ENCODE results near the gene EOMES. TPM values are rescaled to one million over a fixed set of nuclear protein-coding genes. Genes with fewer than 3 reads are reported as not detected.

The EOMES gene
- polyA plus RNA-seq, 1 experiment: not detected

DNA sequence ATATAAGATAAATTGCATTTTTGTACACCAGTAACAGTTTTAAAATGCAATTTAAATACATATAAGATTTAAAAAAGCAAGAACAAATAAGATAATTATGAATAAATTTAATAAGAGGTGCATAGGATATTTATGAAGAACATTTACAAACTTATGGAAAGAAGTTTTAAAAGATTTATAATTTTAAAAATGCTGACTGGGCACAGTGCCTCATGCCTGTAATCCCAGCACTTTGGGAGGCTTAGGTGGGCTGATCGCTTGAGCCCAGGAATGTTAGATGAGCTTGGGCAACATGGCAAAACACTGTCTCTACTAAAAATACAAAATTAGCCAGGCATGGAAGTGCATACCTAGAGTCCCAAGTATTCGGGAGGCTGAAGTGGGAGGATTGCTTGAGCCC is 37.8 kb downstream of the EOMES start:
- Histone ChIP-seq H3K4me3 (ENCODE audit: low read depth, low read length) (no peak overlapping the region), H3K36me3 (ENCODE audit: control insufficient read depth, insufficient read depth, low read length) (no peaks in the 10 kb centered on the region), H3K27me3 (ENCODE audit: control insufficient read depth, insufficient read depth, low read length) (no peaks in the 10 kb centered on the region)
- no peak for TF ChIP-seq CTCF (IDR thresholded peaks at IDR 0.05; ENCODE audit: insufficient read depth, low read depth, low read length)
- ChIA-PET POLR2A (no interaction called here), CTCF (no interaction called here)
- DNase-seq (ENCODE audit: low read depth): no peak

- H3K36me3 ChIP-seq (ENCODE audit: control insufficient read depth, insufficient read depth, low read length): no peaks in the 10 kb centered on the region
- no peaks in the 10 kb centered on the region for H3K27me3 ChIP-seq (ENCODE audit: control insufficient read depth, insufficient read depth, low read length)
- H3K4me3 ChIP-seq (ENCODE audit: low read depth, low read length): no peak overlapping the region
- ChIA-PET CTCF (interaction anchor here (0.6 to 2.4 kb wide), 16 partner anchors 11 to 549 kb away, joined by 3 to 7 read pairs (median 5); no protein-coding TSS in a partner anchor), POLR2A (interaction anchor here (0.5 to 0.9 kb wide), 3 partner anchors 23 to 354 kb away, joined by 3 to 11 read pairs (median 7); partner anchors contain the start of gene SLC4A7)
- peak; percentile 65 for TF ChIP-seq CTCF (IDR thresholded peaks at IDR 0.05; ENCODE audit: insufficient read depth, low read depth, low read length)
- DNase-seq (ENCODE audit: low read depth): peak; percentile 41
Measured at GRCh38 chr3:27681249-27681748, 40.8 kb downstream of the EOMES start.

DNA sequence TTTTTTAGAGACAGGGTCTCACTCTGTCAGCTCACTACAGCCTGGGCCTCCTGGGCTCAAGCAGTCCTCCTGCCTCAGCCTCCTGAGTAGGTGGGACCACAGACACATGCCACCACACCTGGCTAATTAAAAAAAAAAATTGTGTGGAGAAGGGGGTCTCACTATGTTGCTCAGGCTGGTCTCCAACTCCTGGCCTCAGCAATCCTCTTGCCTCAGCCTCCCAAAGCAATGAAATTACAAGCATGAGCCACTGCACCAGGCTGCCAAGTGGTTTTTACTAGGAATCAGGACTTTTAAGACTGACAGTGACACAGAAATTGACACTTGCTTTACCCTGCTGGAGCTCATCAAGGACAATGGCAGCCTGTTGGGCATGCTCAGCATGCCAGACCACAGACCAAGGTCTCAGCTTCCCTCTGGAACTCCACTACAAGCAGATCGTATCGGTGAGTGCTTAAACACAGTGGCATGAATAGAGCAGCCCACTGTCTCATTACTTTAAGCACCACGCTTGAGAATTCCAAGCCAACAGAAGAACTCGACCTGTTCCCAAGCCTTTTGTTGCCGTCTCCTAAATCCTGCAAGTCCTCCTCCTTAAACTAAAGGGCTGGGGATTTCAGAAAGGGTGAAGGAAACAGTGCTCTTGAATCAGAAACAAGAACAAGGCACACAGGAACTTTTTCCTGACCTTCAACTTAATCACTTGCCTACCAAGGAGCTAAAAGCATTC is 41.4 kb downstream of the EOMES start:
- CTCF ChIA-PET: interaction anchor here (0.5 to 2.4 kb wide), 18 partner anchors 10 to 548 kb away, joined by 3 to 7 read pairs (median 4); no protein-coding TSS in a partner anchor
- H3K36me3 ChIP-seq (ENCODE audit: control insufficient read depth, insufficient read depth, low read length): no peaks in the 10 kb centered on the region
- POLR2A ChIA-PET: interaction anchor here (0.5 to 0.9 kb wide), 4 partner anchors 23 to 602 kb away, joined by 3 to 11 read pairs (median 5); partner anchors contain the start of gene SLC4A7
- H3K4me3 ChIP-seq (ENCODE audit: low read depth, low read length): no peak overlapping the region
- H3K27me3 ChIP-seq (ENCODE audit: control insufficient read depth, insufficient read depth, low read length): no peaks in the 10 kb centered on the region
- no peak for TF ChIP-seq CTCF (IDR thresholded peaks at IDR 0.05; ENCODE audit: insufficient read depth, low read depth, low read length)
- DNase-seq (ENCODE audit: low read depth): no peak

DNA sequence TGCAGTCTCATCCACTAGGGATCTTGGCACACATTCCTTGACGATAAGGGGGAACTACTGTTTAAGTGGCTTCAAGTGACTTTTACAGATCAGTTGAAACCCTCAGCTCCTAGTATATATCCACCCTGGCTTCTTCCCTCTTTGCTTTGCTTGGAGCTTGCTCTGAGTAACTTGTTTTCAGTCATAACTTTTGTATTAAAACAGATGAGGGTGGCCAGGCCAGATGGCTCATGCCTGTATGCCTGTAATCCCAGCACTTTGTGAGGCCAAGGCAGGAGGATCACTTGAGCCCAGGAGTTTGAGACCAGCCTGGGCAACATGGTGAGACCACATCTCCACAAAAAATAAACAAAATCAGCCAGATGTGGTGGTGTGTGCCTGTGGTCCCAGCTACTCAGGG is 42.4 kb downstream of the EOMES start:
- no peak for DNase-seq (ENCODE audit: low read depth)
- POLR2A ChIA-PET: no interaction called here
- TF ChIP-seq CTCF (IDR thresholded peaks at IDR 0.05; ENCODE audit: insufficient read depth, low read depth, low read length): no peak
- Histone ChIP-seq H3K36me3 (ENCODE audit: control insufficient read depth, insufficient read depth, low read length) (no peaks in the 10 kb centered on the region), H3K27me3 (ENCODE audit: control insufficient read depth, insufficient read depth, low read length) (no peaks in the 10 kb centered on the region), H3K4me3 (ENCODE audit: low read depth, low read length) (no peak overlapping the region)
- CTCF ChIA-PET: interaction anchor here (1.3 to 2.4 kb wide), 6 partner anchors 13 to 322 kb away, joined by 3 to 7 read pairs (median 6); no protein-coding TSS in a partner anchor

DNA sequence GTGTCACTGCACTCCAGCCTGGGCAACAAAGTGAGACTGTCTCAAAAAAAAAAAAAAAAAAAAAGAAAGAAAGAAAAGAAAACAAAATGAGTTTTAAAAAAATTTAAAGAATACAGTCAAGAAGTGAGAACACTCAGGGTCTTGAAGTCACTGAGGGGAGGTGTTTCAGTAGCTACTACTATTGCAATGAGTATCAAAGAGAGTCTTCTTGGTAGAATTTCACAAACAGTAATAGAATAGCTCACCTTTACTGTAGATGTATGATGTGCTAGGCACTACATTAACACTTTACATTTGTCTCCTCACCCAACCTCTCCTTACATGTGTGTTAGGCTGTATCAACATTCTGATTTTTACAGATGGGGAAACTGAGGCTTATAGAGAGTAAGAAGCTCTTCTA is 43.9 kb downstream of the EOMES start:
- ChIA-PET CTCF (interaction anchor here (0.6 kb wide), 1 partner anchor 211 kb away, joined by 3 read pairs; no protein-coding TSS in a partner anchor), POLR2A (interaction anchor here (0.7 kb wide), 1 partner anchor 220 kb away, joined by 18 read pairs; no protein-coding TSS in a partner anchor)
- no peaks in the 10 kb centered on the region for H3K27me3 ChIP-seq (ENCODE audit: control insufficient read depth, insufficient read depth, low read length)
- no peak for TF ChIP-seq CTCF (IDR thresholded peaks at IDR 0.05; ENCODE audit: insufficient read depth, low read depth, low read length)
- no peaks in the 10 kb centered on the region for H3K36me3 ChIP-seq (ENCODE audit: control insufficient read depth, insufficient read depth, low read length)
- DNase-seq (ENCODE audit: low read depth): no peak
- no peak overlapping the region for H3K4me3 ChIP-seq (ENCODE audit: low read depth, low read length)

All from BJ (cell line).